Naive B cell (primary cell): ENCODE data around the gene CYP2C18. TPM values are rescaled to one million over a fixed set of nuclear protein-coding genes. Genes with fewer than 3 reads are reported as not detected.
"Not testable (repeated sequence)": the region's sequence is repeated elsewhere in the genome, so short reads cannot be mapped to it uniquely, and the experiment has no call there.

Experiments used
- ATAC-seq, 2 donors: fragments of 150-1000 bp; cut with Tn5 transposase; 2 replicates each; pipeline ENCODE4 v1.10.0; 2021; ENCODE audit warnings: low read depth in 2 of 2, mild to moderate bottlenecking in 2 of 2, moderate library complexity in 2 of 2
- DNase-seq: peaks from one replicate; pipeline ENCODE4 v3.0.0; 2022
- H3K27ac Mint-ChIP-seq, 6 donors: one replicate each; pipeline ENCODE4 v1.8.0; 2020 to 2022; ENCODE audit warnings: mild to moderate bottlenecking in 6 of 6, mixed read lengths in 6 of 6, moderate library complexity in 5 of 6, inconsistent platforms in 2 of 6
- H3K27me3 Mint-ChIP-seq, 3 donors: one replicate each; pipeline ENCODE4 v1.8.0; 2021 to 2022; ENCODE audit warnings: mixed read lengths in 3 of 3, mild to moderate bottlenecking in 1 of 3
- H3K36me3 Mint-ChIP-seq, 2 donors: one replicate each; pipeline ENCODE4 v1.8.0; 2020 to 2022; ENCODE audit warnings: mixed read lengths in 2 of 2, inconsistent platforms in 1 of 2, mild to moderate bottlenecking in 1 of 2
- H3K4me1 Mint-ChIP-seq, 3 donors: one replicate each; pipeline ENCODE4 v1.8.0; 2020 to 2022; ENCODE audit warnings: mixed read lengths in 3 of 3, inconsistent platforms in 1 of 3, mild to moderate bottlenecking in 1 of 3, moderate library complexity in 1 of 3
- H3K4me3 Mint-ChIP-seq, 8 donors: one replicate each; pipeline ENCODE4 v1.8.0; 2020 to 2022; ENCODE audit warnings: mild to moderate bottlenecking in 8 of 8, mixed read lengths in 8 of 8, moderate library complexity in 8 of 8, inconsistent platforms in 2 of 8
- H3K9me3 Mint-ChIP-seq, 7 donors: one replicate each; pipeline ENCODE4 v1.8.0; 2020 to 2022; ENCODE audit warnings: mixed read lengths in 7 of 7, mild to moderate bottlenecking in 5 of 7, inconsistent platforms in 2 of 7, moderate library complexity in 1 of 7
- polyA plus RNA-seq, 6 donors: library from polyadenylated mRNA; unstranded; fragments of 300-500 nt; fragmentation: Illumina TruSeq; gene quantifications; one replicate each; pipeline ENCODE4 v1.2.3, GENCODE V29; 2021; ENCODE audit warnings: low read depth in 6 of 6

CYP2C18 gene
- polyA plus RNA-seq, result not detected

- H3K9me3 Mint-ChIP-seq, result peaks cover 0 to 13% (median 5%) of the 10 kb centered on the region in 7 donors
- ATAC-seq, result no peak
- no peaks in the 10 kb centered on the region for H3K36me3 Mint-ChIP-seq
- no peak within 1 kb of the TSS for H3K4me3 Mint-ChIP-seq
- no peak for DNase-seq
- no peaks in the 10 kb centered on the region for H3K4me1 Mint-ChIP-seq
- no peak within 1 kb of the TSS for H3K27ac Mint-ChIP-seq
- H3K27me3 Mint-ChIP-seq, result peaks cover 8 to 11% (median 8%) of the 10 kb centered on the region in 3 donors
Measured at GRCh38 chr10:94683214-94684054, at the start of gene CYP2C18. CYP2C18 (plus strand) TSS chr10:94683729; CDS start chr10:94683820, 91 bp downstream.

- H3K4me1 Mint-ChIP-seq, H3K4me3 Mint-ChIP-seq, DNase-seq, H3K27me3 Mint-ChIP-seq, H3K27ac Mint-ChIP-seq, ATAC-seq: not testable (repeated sequence)
- peaks cover 9 to 47% (median 34%) of the 10 kb centered on the region in 7 donors for H3K9me3 Mint-ChIP-seq
- H3K36me3 Mint-ChIP-seq, result peaks cover 18 to 21% of the 10 kb centered on the region in 2 donors
Measured at GRCh38 chr10:94638097-94638496, 45.4 kb upstream of the CYP2C18 start.

GRCh38 chr10:94639902-94640301, 43.6 kb upstream of the CYP2C18 start:
- H3K27ac Mint-ChIP-seq, result no peak overlapping the region
- peaks cover 0 to 8% (median 4%) of the 10 kb centered on the region in 3 donors for H3K27me3 Mint-ChIP-seq
- ATAC-seq, result no peak
- no peaks in the 10 kb centered on the region for H3K4me1 Mint-ChIP-seq
- H3K9me3 Mint-ChIP-seq, result peaks cover 9 to 38% (median 28%) of the 10 kb centered on the region in 7 donors
- DNase-seq, result no peak
- no peak overlapping the region for H3K4me3 Mint-ChIP-seq
- H3K36me3 Mint-ChIP-seq, result peaks cover 18 to 21% of the 10 kb centered on the region in 2 donors

- DNase-seq (no peak), ATAC-seq (no peak)
- peaks cover 0 to 8% (median 4%) of the 10 kb centered on the region in 3 donors for H3K27me3 Mint-ChIP-seq
- no peak overlapping the region for H3K27ac Mint-ChIP-seq
- H3K4me1 Mint-ChIP-seq, result no peaks in the 10 kb centered on the region
- peaks cover 9 to 38% (median 28%) of the 10 kb centered on the region in 7 donors for H3K9me3 Mint-ChIP-seq
- H3K4me3 Mint-ChIP-seq, result no peak overlapping the region
- H3K36me3 Mint-ChIP-seq, result peaks cover 18 to 21% of the 10 kb centered on the region in 2 donors
Measured at GRCh38 chr10:94640562-94640961, 43.0 kb upstream of the CYP2C18 start.

GRCh38 chr10:94641480-94641879, 42.0 kb upstream of the CYP2C18 start:
- DNase-seq, result no peak
- Mint-ChIP-seq H3K36me3 (peaks cover 18 to 21% of the 10 kb centered on the region in 2 donors), H3K27ac (no peak overlapping the region), H3K4me1 (no peaks in the 10 kb centered on the region), H3K9me3 (peaks cover 9 to 38% (median 24%) of the 10 kb centered on the region in 7 donors), H3K27me3 (peaks cover 0 to 8% (median 4%) of the 10 kb centered on the region in 3 donors), H3K4me3 (no peak overlapping the region)
- no peak for ATAC-seq

- peaks cover 0 to under 1% (median under 1%) of the 10 kb centered on the region in 3 donors for H3K27me3 Mint-ChIP-seq
- no peak for ATAC-seq
- no peak overlapping the region for H3K27ac Mint-ChIP-seq
- no peak overlapping the region for H3K4me3 Mint-ChIP-seq
- no peaks in the 10 kb centered on the region for H3K4me1 Mint-ChIP-seq
- no peak for DNase-seq
- H3K9me3 Mint-ChIP-seq, result peaks cover 0 to 11% (median 3%) of the 10 kb centered on the region in 7 donors
- H3K36me3 Mint-ChIP-seq, result peaks cover under 1 to 3% of the 10 kb centered on the region in 2 donors
Measured at GRCh38 chr10:94644352-94644751, 39.2 kb upstream of the CYP2C18 start.

- Mint-ChIP-seq H3K36me3 (no peaks in the 10 kb centered on the region), H3K4me1 (no peaks in the 10 kb centered on the region), H3K4me3 (no peak overlapping the region), H3K27me3 (peaks cover 0 to 8% (median 0%) of the 10 kb centered on the region in 3 donors), H3K27ac (no peak overlapping the region), H3K9me3 (peaks cover 0 to 2% (median 0%) of the 10 kb centered on the region in 7 donors)
- ATAC-seq (no peak), DNase-seq (no peak)
Measured at GRCh38 chr10:94645285-94645684, 38.2 kb upstream of the CYP2C18 start.

GRCh38 chr10:94655201-94655600, 28.3 kb upstream of the CYP2C18 start:
- not testable (repeated sequence) for H3K36me3 Mint-ChIP-seq, ATAC-seq, H3K4me1 Mint-ChIP-seq, H3K27ac Mint-ChIP-seq, DNase-seq, H3K27me3 Mint-ChIP-seq, H3K4me3 Mint-ChIP-seq
- H3K9me3 Mint-ChIP-seq, result peaks cover 9 to 29% (median 16%) of the 10 kb centered on the region in 7 donors

GRCh38 chr10:94663061-94663460, 20.5 kb upstream of the CYP2C18 start:
- H3K9me3 Mint-ChIP-seq, result peaks cover 0 to 12% (median 4%) of the 10 kb centered on the region in 7 donors
- peaks cover 5 to 18% (median 17%) of the 10 kb centered on the region in 3 donors for H3K27me3 Mint-ChIP-seq
- not testable (repeated sequence) for ATAC-seq, H3K4me3 Mint-ChIP-seq, H3K27ac Mint-ChIP-seq, H3K36me3 Mint-ChIP-seq, DNase-seq, H3K4me1 Mint-ChIP-seq

- no peaks in the 10 kb centered on the region for H3K4me1 Mint-ChIP-seq
- peaks cover 5 to 18% (median 11%) of the 10 kb centered on the region in 3 donors for H3K27me3 Mint-ChIP-seq
- H3K4me3 Mint-ChIP-seq, result no peak overlapping the region
- no peak for DNase-seq
- no peak overlapping the region for H3K27ac Mint-ChIP-seq
- ATAC-seq, result no peak
- no peaks in the 10 kb centered on the region for H3K36me3 Mint-ChIP-seq
- H3K9me3 Mint-ChIP-seq, result peaks cover 0 to 10% (median 1%) of the 10 kb centered on the region in 7 donors
Measured at GRCh38 chr10:94666391-94667102, 17.0 kb upstream of the CYP2C18 start.

GRCh38 chr10:94673614-94674321, 9.8 kb upstream of the CYP2C18 start:
- no peak overlapping the region for H3K27ac Mint-ChIP-seq
- H3K9me3 Mint-ChIP-seq, result peaks cover 0 to 3% (median 0%) of the 10 kb centered on the region in 7 donors
- H3K27me3 Mint-ChIP-seq, result peaks cover 0 to 11% (median 5%) of the 10 kb centered on the region in 3 donors
- no peak overlapping the region for H3K4me3 Mint-ChIP-seq
- ATAC-seq (no peak), DNase-seq (no peak)
- H3K36me3 Mint-ChIP-seq, result no peaks in the 10 kb centered on the region
- H3K4me1 Mint-ChIP-seq, result no peaks in the 10 kb centered on the region

GRCh38 chr10:94676496-94676895, 7.0 kb upstream of the CYP2C18 start:
- no peaks in the 10 kb centered on the region for H3K4me1 Mint-ChIP-seq
- H3K27ac Mint-ChIP-seq, result no peak overlapping the region
- H3K27me3 Mint-ChIP-seq, result peaks cover 0 to 11% (median 5%) of the 10 kb centered on the region in 3 donors
- DNase-seq (no peak), ATAC-seq (no peak)
- H3K4me3 Mint-ChIP-seq, result no peak overlapping the region
- no peaks in the 10 kb centered on the region for H3K36me3 Mint-ChIP-seq
- H3K9me3 Mint-ChIP-seq, result peaks cover 0 to 1% (median 0%) of the 10 kb centered on the region in 7 donors

GRCh38 chr10:94677691-94678090, 5.8 kb upstream of the CYP2C18 start:
- Mint-ChIP-seq H3K4me1 (no peaks in the 10 kb centered on the region), H3K36me3 (no peaks in the 10 kb centered on the region), H3K27ac (no peak overlapping the region), H3K9me3 (peaks cover 0 to 1% (median 0%) of the 10 kb centered on the region in 7 donors), H3K27me3 (peaks cover 0 to 11% (median 9%) of the 10 kb centered on the region in 3 donors), H3K4me3 (no peak overlapping the region)
- DNase-seq (no peak), ATAC-seq (no peak)
